ENCODE measurements around the gene GPT2.
"Not testable (repeated sequence)": the region's sequence is repeated elsewhere in the genome, so short reads cannot be mapped to it uniquely, and the experiment has no call there.

GPT2 gene

GRCh38 chr16:46929378-46930332 lies 45.5 kb downstream of the GPT2 start:
- H3K9ac ChIP-seq (ENCODE audit: low read length in 5 of 5): no peak overlapping the region
- no peaks in the 10 kb centered on the region for H3K27me3 ChIP-seq (ENCODE audit: control insufficient read depth in 5 of 5, insufficient read depth in 4 of 5, low read length in 5 of 5)
- no peak overlapping the region for H3K4me3 ChIP-seq (ENCODE audit: low read depth in 1 of 5, low read length in 5 of 5)
- H3K36me3 ChIP-seq (ENCODE audit: control insufficient read depth in 5 of 5, insufficient read depth in 5 of 5, low read length in 5 of 5): peaks cover 0 to 30% (median 16%) of the 10 kb centered on the region in 5 donors
- H3K9me3 ChIP-seq (ENCODE audit: control insufficient read depth in 5 of 5, low read length in 5 of 5): no peaks in the 10 kb centered on the region
- H3K27ac ChIP-seq (ENCODE audit: low read depth, low read length): no peak overlapping the region
- peaks cover 2 to 23% (median 17%) of the 10 kb centered on the region in 5 donors for H3K4me1 ChIP-seq (ENCODE audit: control insufficient read depth in 5 of 5, insufficient read depth in 5 of 5, low read length in 5 of 5)

- no peak overlapping the region for H3K27ac ChIP-seq (ENCODE audit: low read depth, low read length)
- H3K27me3 ChIP-seq (ENCODE audit: control insufficient read depth in 5 of 5, insufficient read depth in 4 of 5, low read length in 5 of 5): no peaks in the 10 kb centered on the region
- H3K36me3 ChIP-seq (ENCODE audit: control insufficient read depth in 5 of 5, insufficient read depth in 5 of 5, low read length in 5 of 5): peaks cover 0 to 27% (median 15%) of the 10 kb centered on the region in 5 donors
- no peak overlapping the region for H3K9ac ChIP-seq (ENCODE audit: low read length in 5 of 5)
- H3K4me3 ChIP-seq (ENCODE audit: low read depth in 1 of 5, low read length in 5 of 5): no peak overlapping the region
- H3K4me1 ChIP-seq (ENCODE audit: control insufficient read depth in 5 of 5, insufficient read depth in 5 of 5, low read length in 5 of 5): peaks cover 2 to 22% (median 15%) of the 10 kb centered on the region in 5 donors
- no peaks in the 10 kb centered on the region for H3K9me3 ChIP-seq (ENCODE audit: control insufficient read depth in 5 of 5, low read length in 5 of 5)
Observed at GRCh38 chr16:46930861-46931260, 46.7 kb downstream of the GPT2 start.

- no peak overlapping the region for H3K4me3 ChIP-seq (ENCODE audit: low read depth in 1 of 5, low read length in 5 of 5)
- peaks cover 0 to 14% (median 10%) of the 10 kb centered on the region in 5 donors for H3K36me3 ChIP-seq (ENCODE audit: control insufficient read depth in 5 of 5, insufficient read depth in 5 of 5, low read length in 5 of 5)
- no peaks in the 10 kb centered on the region for H3K9me3 ChIP-seq (ENCODE audit: control insufficient read depth in 5 of 5, low read length in 5 of 5)
- H3K27ac ChIP-seq (ENCODE audit: low read depth, low read length): no peak overlapping the region
- H3K27me3 ChIP-seq (ENCODE audit: control insufficient read depth in 5 of 5, insufficient read depth in 4 of 5, low read length in 5 of 5): no peaks in the 10 kb centered on the region
- H3K9ac ChIP-seq (ENCODE audit: low read length in 5 of 5): no peak overlapping the region
- H3K4me1 ChIP-seq (ENCODE audit: control insufficient read depth in 5 of 5, insufficient read depth in 5 of 5, low read length in 5 of 5): peaks cover 2 to 7% (median 4%) of the 10 kb centered on the region in 5 donors
Observed at GRCh38 chr16:46932802-46933201, 48.6 kb downstream of the GPT2 start.

- Histone ChIP-seq H3K4me1 (ENCODE audit: control insufficient read depth in 5 of 5, insufficient read depth in 5 of 5, low read length in 5 of 5) (peaks cover 0 to 2% (median 0%) of the 10 kb centered on the region in 5 donors), H3K9me3 (ENCODE audit: control insufficient read depth in 5 of 5, low read length in 5 of 5) (no peaks in the 10 kb centered on the region), H3K27me3 (ENCODE audit: control insufficient read depth in 5 of 5, insufficient read depth in 4 of 5, low read length in 5 of 5) (no peaks in the 10 kb centered on the region), H3K4me3 (ENCODE audit: low read depth in 1 of 5, low read length in 5 of 5) (no peak overlapping the region), H3K9ac (ENCODE audit: low read length in 5 of 5) (no peak overlapping the region), H3K27ac (ENCODE audit: low read depth, low read length) (no peak overlapping the region), H3K36me3 (ENCODE audit: control insufficient read depth in 5 of 5, insufficient read depth in 5 of 5, low read length in 5 of 5) (no peaks in the 10 kb centered on the region)
Observed at GRCh38 chr16:46937536-46937935, 53.4 kb downstream of the GPT2 start.

- not testable (repeated sequence) for H3K9ac ChIP-seq (ENCODE audit: low read length in 5 of 5); H3K4me3 ChIP-seq (ENCODE audit: low read depth in 1 of 5, low read length in 5 of 5); H3K9me3 ChIP-seq (ENCODE audit: control insufficient read depth in 5 of 5, low read length in 5 of 5); H3K27ac ChIP-seq (ENCODE audit: low read depth, low read length); H3K4me1 ChIP-seq (ENCODE audit: control insufficient read depth in 5 of 5, insufficient read depth in 5 of 5, low read length in 5 of 5); H3K36me3 ChIP-seq (ENCODE audit: control insufficient read depth in 5 of 5, insufficient read depth in 5 of 5, low read length in 5 of 5); H3K27me3 ChIP-seq (ENCODE audit: control insufficient read depth in 5 of 5, insufficient read depth in 4 of 5, low read length in 5 of 5)
Observed at GRCh38 chr16:46944713-46945112, 60.6 kb downstream of the GPT2 start.

- no peaks in the 10 kb centered on the region for H3K27me3 ChIP-seq (ENCODE audit: control insufficient read depth in 5 of 5, insufficient read depth in 4 of 5, low read length in 5 of 5)
- no peaks in the 10 kb centered on the region for H3K36me3 ChIP-seq (ENCODE audit: control insufficient read depth in 5 of 5, insufficient read depth in 5 of 5, low read length in 5 of 5)
- no peaks in the 10 kb centered on the region for H3K4me1 ChIP-seq (ENCODE audit: control insufficient read depth in 5 of 5, insufficient read depth in 5 of 5, low read length in 5 of 5)
- no peak overlapping the region for H3K9ac ChIP-seq (ENCODE audit: low read length in 5 of 5)
- H3K4me3 ChIP-seq (ENCODE audit: low read depth in 1 of 5, low read length in 5 of 5): no peak overlapping the region
- no peaks in the 10 kb centered on the region for H3K9me3 ChIP-seq (ENCODE audit: control insufficient read depth in 5 of 5, low read length in 5 of 5)
- no peak overlapping the region for H3K27ac ChIP-seq (ENCODE audit: low read depth, low read length)
Observed at GRCh38 chr16:46947900-46948547, 63.9 kb downstream of the GPT2 start.

- Histone ChIP-seq H3K27ac (ENCODE audit: low read depth, low read length) (no peak overlapping the region), H3K9me3 (ENCODE audit: control insufficient read depth in 5 of 5, low read length in 5 of 5) (no peaks in the 10 kb centered on the region), H3K4me3 (ENCODE audit: low read depth in 1 of 5, low read length in 5 of 5) (no peak overlapping the region), H3K27me3 (ENCODE audit: control insufficient read depth in 5 of 5, insufficient read depth in 4 of 5, low read length in 5 of 5) (no peaks in the 10 kb centered on the region), H3K36me3 (ENCODE audit: control insufficient read depth in 5 of 5, insufficient read depth in 5 of 5, low read length in 5 of 5) (no peaks in the 10 kb centered on the region), H3K4me1 (ENCODE audit: control insufficient read depth in 5 of 5, insufficient read depth in 5 of 5, low read length in 5 of 5) (no peaks in the 10 kb centered on the region), H3K9ac (ENCODE audit: low read length in 5 of 5) (no peak overlapping the region)
Observed at GRCh38 chr16:46948548-46949166, 64.5 kb downstream of the GPT2 start.

- Histone ChIP-seq H3K4me3 (ENCODE audit: low read depth in 1 of 5, low read length in 5 of 5) (no peak overlapping the region), H3K9ac (ENCODE audit: low read length in 5 of 5) (no peak overlapping the region), H3K4me1 (ENCODE audit: control insufficient read depth in 5 of 5, insufficient read depth in 5 of 5, low read length in 5 of 5) (no peaks in the 10 kb centered on the region), H3K9me3 (ENCODE audit: control insufficient read depth in 5 of 5, low read length in 5 of 5) (no peaks in the 10 kb centered on the region), H3K27me3 (ENCODE audit: control insufficient read depth in 5 of 5, insufficient read depth in 4 of 5, low read length in 5 of 5) (no peaks in the 10 kb centered on the region), H3K27ac (ENCODE audit: low read depth, low read length) (no peak overlapping the region), H3K36me3 (ENCODE audit: control insufficient read depth in 5 of 5, insufficient read depth in 5 of 5, low read length in 5 of 5) (peaks cover 0 to 5% (median under 1%) of the 10 kb centered on the region in 5 donors)
Observed at GRCh38 chr16:46949241-46949892, 65.2 kb downstream of the GPT2 start.

GRCh38 chr16:46950009-46950408 lies 65.8 kb downstream of the GPT2 start:
- no peak overlapping the region for H3K9ac ChIP-seq (ENCODE audit: low read length in 5 of 5)
- H3K4me1 ChIP-seq (ENCODE audit: control insufficient read depth in 5 of 5, insufficient read depth in 5 of 5, low read length in 5 of 5): no peaks in the 10 kb centered on the region
- H3K4me3 ChIP-seq (ENCODE audit: low read depth in 1 of 5, low read length in 5 of 5): no peak overlapping the region
- H3K9me3 ChIP-seq (ENCODE audit: control insufficient read depth in 5 of 5, low read length in 5 of 5): no peaks in the 10 kb centered on the region
- H3K27ac ChIP-seq (ENCODE audit: low read depth, low read length): no peak overlapping the region
- H3K27me3 ChIP-seq (ENCODE audit: control insufficient read depth in 5 of 5, insufficient read depth in 4 of 5, low read length in 5 of 5): no peaks in the 10 kb centered on the region
- H3K36me3 ChIP-seq (ENCODE audit: control insufficient read depth in 5 of 5, insufficient read depth in 5 of 5, low read length in 5 of 5): peaks cover 5 to 11% (median 7%) of the 10 kb centered on the region in 5 donors
